Tongue (tissue), 2 donors: ENCODE results near the gene SDHAF2. TPM values are rescaled to one million over a fixed set of nuclear protein-coding genes. Genes with fewer than 3 reads are reported as not detected.
"Not testable (repeated sequence)": the region's sequence is repeated elsewhere in the genome, so short reads cannot be mapped to it uniquely, and the experiment has no call there.

Experiments
- DNase-seq: peaks from one replicate; pipeline ENCODE4 v3.0.0-alpha.2; 2015
- total RNA-seq: library from RNA; depleted of rRNA; stranded (reverse); fragments of >200 nt; gene quantifications from one replicate; pipeline ENCODE4 v1.2.3, GENCODE V29; 2014

SDHAF2 gene
- total RNA-seq, 1 donor from 2014 or later = 23.7 TPM

- DNase-seq = no peak
Observed at GRCh38 chr11:61477126-61477525, 47.2 kb downstream of the SDHAF2 start.

DNA sequence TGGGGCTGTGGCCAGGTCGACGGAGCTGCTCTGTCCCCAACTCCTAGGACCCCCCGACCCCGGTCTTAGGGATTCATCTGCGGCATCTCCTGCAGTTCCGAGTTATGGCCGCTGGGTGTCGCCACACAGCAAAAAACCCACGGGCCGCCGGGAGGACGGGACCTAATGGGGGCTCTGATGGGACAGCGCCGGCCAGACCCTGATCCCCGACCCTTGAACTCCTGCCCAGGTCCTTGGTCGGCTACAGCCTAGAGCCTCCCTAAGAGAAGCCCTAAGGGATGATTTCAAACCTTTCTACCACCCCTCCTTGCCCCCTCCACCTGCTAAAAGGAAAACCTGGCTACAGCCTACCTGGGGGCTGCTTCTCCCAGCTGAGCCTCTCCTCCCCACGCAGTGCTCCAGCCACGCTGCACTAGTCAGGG lies 47.8 kb downstream of the SDHAF2 start:
- peak; percentile 69 for DNase-seq

DNA sequence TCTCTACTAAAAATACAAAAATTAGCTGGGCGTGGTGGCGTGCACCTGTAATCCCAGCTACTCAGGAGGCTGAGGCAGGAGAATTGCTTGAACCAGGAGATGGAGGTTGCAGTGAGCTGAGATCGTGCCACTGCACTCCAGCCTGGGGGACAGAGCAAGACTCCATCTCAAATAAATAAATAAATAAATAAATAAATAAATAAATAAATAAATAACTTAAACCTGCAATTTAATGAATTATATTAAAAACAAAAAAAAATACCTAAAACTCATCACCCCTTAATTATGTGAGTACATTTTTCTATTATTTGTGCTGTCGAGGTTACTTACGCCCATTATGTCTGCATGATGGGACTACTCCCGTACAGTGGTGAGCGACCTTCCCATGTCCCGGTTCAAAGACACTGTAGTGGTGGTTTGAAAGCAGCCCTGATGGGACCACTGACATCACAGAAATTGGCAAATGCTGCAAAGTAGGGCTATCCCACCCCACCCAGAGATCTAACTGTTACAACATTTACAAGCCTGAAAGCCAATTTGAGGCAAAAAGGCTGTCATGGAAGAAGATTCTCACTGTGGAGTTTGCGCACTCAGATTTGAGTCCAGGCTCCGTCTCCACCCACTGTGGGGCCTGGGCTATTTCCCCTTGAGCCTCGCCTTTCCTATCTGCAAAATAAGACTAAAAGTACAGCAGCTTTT lies 49.6 kb downstream of the SDHAF2 start:
- DNase-seq = not testable (repeated sequence)

DNA sequence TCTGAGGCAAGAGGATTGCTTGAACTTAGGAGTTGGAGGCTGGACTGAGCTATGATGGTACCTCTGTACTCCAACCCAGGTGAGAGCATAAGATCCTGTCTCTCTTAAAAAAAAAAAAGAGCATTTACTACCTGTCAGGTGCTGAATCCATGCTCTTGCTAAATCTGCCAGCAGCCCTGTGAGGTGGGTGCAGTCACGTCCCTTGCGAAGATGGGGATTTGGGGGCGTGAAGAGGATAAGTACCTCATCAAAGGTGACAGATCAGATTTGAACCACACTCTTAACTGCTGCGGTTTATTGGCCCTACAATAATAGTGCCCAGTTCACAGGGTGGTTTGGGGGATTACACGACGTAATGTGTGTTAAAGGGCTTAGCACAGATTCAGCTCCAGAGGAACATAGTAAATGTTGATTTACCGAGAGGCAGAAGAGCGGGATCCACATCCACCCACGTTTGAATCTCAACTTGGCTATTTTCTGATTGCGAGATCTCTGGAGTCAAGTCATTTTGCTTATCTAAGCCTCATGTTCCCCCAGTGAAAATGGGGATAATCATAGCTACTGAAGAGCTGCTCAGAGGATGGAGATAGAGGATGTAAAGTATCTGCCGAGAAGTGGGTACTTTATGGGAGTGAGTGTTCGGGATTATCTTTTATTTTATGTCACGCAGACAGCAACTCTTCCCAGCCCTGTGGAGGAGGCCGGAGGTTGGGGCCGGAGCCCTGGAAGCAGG lies 50.5 kb downstream of the SDHAF2 start:
- no peak for DNase-seq

DNA sequence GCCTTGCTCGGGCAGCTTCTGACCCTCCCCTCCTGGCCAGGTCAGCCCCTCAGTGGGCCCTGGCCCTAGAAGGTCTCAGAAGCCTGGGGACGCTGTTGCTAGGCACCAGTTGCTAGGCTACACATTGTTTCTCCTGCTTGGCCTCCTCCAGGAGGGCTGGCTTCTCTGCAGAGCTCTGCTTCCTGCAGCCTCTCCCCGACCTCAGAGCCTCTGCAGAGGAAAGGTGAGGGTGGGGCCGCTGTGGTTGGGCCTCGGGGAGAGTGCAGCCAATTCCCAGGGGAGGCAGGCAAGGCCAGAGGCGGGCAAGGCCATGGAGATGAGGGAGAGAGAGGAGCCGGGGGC lies 51.0 kb downstream of the SDHAF2 start:
- DNase-seq = peak; percentile 59

GRCh38 chr11:61481806-61482205 lies 51.9 kb downstream of the SDHAF2 start:
- no peak for DNase-seq

- DNase-seq = no peak
Observed at GRCh38 chr11:61482513-61482912, 52.6 kb downstream of the SDHAF2 start.

GRCh38 chr11:61484541-61484940 lies 54.6 kb downstream of the SDHAF2 start:
- no peak for DNase-seq

DNA sequence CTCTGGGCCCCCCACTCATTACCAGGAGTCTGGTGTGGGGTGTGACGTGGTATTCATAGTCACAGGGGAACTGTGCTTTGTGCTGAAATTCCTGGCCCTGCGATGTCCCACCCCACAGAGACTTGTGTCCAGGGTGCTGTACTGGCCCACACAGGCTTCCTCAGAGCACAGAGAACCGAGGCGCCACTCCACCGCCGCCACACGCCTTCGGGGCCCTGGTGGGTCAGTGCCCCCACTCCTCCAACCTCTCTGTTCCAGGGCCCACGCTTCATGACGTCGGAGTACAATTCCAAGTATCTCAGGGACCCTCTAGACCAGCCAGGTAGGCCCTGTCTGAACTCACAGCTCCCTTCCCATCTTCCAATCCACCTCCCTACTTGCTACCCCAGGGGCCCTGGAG lies 55.2 kb downstream of the SDHAF2 start:
- no peak for DNase-seq

GRCh38 chr11:61486011-61486620 lies 56.2 kb downstream of the SDHAF2 start:
- no peak for DNase-seq

DNA sequence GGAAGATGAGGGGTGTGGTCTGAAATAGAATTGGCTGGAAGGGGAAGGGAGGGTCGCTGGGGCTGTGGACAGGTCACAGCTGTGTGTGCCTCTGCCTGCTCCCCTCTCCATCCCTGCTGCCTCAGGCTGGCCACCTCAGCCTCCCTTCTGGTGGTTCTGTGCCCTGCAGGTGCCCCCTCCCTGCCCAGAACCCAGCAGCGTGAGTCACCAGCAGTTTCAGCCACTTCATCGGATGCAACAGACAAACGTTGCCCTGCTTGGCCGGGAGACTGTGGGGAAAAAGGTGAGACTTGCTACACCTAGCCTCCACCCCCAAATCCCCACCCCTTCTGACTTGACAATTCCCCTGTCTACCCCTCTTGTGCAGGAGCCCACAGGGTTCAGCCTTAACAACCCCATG lies 56.9 kb downstream of the SDHAF2 start:
- no peak for DNase-seq

DNA sequence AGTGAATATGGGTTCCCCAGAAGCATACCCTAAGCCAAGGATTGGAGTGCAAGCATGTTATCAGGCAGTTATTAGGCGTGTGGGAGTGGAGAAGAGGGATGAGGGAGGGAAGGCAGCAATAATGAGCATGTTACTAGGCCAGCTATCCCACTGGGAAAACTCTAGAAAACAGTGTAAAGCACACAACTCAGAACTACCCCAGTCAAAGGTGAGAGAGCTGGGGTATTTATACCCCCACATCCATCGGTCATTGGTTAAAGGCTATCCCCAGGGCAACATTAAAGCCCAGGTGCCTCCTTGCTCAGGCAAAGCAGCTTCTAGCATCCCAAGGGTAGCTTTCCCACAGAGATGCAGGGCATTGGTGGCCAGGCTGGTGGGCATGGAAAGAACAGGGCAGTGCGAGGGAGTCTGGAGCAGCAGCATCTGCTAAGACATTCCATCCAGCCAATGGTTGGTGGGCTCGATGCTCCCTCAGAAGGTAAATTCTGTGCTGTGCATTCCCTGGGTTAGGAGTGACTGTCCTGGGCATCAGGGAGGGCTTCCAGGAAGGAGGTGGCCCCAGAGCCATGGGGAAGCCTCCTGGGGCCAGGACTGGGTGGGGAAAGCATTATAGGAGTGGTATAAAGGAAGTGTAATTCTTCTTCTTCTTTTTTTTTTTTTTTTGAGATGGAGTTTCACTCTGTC lies 57.6 kb downstream of the SDHAF2 start:
- DNase-seq = no peak

DNA sequence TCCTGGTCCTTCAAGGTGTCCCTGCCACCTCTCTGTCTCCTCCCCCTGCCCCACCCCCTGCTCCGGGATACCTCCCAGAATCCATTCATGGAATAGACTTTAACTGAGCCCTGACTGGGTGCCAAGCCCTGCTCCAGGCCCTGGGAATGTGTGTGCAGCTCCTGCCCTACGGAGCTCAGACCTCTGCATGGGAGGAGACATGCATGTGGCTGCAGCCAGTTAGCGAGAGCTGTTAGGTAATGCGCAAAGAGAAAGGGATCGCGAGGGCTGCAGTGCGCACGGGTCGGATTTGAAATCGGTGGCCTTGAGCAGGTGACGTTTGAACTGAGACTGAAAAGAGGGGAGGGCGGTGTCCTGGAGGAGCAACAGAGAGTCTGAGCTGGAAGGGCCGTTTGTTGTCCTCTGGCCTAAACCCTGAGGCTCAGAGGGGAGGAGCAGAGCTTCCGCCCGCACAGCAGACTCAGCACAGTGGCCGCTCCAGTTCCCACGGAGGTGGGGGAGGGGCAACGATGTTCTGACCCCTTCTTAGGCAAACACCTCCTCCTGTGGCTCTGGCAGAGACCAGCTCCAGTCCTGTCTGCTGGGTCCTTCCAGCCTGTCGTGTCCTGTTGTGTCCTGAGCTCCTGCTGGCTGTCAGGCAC lies 58.8 kb downstream of the SDHAF2 start:
- DNase-seq = peak; percentile 51

DNA sequence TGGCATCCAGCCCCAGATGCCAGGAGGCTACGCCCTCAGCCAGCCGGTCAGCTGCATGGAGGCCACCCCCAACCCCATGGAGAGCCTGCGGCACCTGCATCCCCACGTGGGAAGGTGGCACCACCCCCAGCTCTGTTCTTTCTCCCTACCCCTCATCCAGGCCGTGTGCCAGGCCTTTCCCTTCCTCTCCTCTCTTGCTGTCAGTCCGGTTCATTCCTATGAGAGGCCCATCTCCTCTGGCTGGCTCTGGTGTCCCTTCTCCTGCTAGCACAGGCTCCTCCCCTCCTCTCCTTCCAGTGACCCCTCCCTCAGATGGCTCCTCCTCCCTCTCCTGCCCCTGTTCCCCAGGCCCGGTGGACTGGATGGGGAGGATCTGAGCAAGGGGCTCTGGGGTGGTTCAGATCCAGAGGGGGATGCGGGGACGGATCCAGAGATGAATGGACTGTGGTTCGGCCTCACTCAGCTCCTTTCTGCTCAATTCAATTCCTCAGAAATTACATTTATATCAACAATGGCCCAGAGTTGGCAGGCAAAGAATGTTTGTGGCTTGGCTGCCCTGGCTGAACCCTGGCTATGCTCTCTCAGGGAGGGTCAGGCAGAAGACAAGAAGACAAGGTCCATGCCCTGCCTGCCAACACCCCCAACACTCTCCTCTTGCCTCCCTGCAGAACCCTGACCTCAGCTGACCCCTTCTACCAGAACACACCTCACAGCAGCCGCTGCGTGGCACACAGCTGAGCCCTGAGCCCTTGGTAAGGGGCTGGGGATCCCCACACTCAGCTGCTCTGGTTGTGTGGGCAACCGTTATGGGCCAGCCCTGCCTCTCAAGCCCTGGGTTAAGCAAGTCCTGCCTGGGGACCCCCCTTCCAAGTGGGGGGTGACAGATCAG lies 60.2 kb downstream of the SDHAF2 start:
- no peak for DNase-seq

DNA sequence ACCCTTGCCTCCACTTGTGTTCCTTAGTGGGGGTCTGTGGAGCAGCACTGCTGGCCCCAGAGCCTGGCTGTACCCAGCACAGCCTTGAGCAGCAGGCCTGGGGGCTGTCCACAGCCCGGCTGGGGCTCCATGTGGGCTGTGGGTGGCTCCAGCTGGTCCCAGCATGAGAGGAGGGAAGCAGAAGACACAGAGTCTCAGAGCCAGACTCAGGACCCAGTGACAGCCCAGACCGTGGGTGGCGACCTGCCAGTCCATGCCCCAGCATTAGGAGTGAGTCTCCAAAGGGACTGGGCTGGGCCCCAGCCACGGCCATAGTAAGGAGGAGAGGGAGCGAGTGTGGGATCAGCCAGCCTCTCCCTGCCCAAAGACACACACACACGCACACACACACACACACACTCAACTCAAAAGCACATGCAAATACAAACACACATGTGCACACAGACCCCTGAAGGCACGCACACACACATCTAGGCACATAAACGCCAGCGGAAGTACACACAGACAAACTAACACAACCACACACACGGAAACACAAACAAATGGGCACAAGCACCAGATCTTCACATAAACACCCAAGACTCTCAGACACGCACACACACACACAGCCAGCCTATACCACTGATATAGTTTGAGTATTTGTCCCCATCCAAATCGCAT lies 61.9 kb downstream of the SDHAF2 start:
- DNase-seq = no peak

DNA sequence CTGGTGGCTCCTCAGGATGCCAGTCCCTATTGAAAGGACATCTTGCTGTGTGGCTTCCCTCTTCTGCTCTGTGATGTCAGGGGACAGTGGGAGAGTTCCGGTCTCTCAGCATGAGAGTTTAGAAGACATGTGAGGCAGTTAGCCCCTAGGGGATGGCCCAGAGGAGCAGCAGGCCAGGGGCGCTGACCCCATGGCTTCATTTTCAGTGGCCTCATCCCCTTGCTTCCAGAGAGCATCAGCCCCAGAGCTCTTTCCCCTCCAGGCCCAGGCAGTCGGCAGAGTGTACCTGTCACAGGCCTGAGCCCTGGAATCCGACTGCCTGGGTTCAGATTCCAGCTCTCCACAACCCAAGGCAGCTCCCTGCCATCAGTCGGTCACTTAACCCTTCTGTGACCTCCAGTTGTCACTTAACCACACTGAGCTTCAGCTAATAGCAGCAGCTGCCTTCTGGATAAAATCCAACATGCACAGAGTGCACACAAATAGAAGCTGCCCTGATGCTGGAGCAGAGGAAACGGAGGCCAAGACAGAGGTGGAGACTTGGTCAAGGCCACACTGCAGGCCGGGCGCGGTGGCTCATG lies 64.5 kb downstream of the SDHAF2 start:
- peak; percentile 83 for DNase-seq

DNA sequence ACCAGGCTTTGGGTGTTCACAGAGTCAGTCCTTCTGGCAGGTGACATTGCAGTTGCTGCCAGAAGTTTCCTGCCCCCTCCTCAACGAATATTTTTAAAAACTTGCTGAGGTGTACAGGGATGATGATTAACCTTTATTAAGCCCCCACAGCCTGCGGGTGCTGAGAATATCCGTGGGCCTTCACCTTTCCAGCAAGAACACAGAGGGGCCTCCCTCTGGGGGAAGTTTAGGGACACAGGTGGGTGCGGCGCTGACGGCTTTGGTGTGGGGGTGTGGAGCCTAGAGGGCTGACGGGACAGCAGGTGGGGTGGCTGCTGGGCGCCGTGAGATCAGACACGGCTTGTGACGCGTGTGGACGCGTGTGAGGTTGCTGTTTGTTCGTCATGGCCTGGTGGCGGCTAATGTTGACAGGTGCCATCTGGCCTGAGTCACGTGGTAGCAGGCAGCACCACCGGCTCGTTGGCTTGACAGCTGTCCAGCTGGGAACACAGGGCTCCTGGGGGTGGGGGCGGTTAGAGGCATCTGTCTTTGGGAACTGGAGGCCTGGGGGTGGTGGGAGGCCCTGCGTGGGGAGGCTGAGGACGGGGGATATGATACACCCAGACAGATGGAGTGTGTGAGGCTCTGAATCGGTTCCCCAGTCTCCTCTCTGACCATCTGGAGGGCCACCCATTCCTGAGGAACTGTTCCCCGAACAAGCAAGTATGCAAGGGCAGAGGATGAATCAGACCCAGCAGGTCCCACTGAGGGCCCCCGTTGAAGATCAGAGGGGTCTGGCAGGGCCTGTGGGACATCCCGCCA lies 66.1 kb downstream of the SDHAF2 start:
- peak; percentile 92 for DNase-seq
